ENCODE results near the gene INSRR.

Gene INSRR

GRCh38 chr1:156805766-156806511 lies 53.0 kb downstream of the INSRR start:
- no peak for DNase-seq (ENCODE audit: low read depth in 2 of 2)

GRCh38 chr1:156804572-156805243 lies 54.2 kb downstream of the INSRR start:
- no peak for DNase-seq (ENCODE audit: low read depth in 2 of 2)

- DNase-seq (ENCODE audit: low read depth in 2 of 2): no peak
Observed at GRCh38 chr1:156804026-156804425, 54.9 kb downstream of the INSRR start.

GRCh38 chr1:156803086-156803851 lies 55.6 kb downstream of the INSRR start:
- no peak for DNase-seq (ENCODE audit: low read depth in 2 of 2)

- DNase-seq (ENCODE audit: low read depth in 2 of 2): no peak
Observed at GRCh38 chr1:156802421-156802935, 56.4 kb downstream of the INSRR start.

GRCh38 chr1:156801409-156802121 lies 57.4 kb downstream of the INSRR start:
- no peak for DNase-seq (ENCODE audit: low read depth in 2 of 2)

- no peak for DNase-seq (ENCODE audit: low read depth in 2 of 2)
Observed at GRCh38 chr1:156797212-156797871, 61.6 kb downstream of the INSRR start.

GRCh38 chr1:156796340-156797097 lies 62.4 kb downstream of the INSRR start:
- DNase-seq (ENCODE audit: low read depth in 2 of 2): no peak

- DNase-seq (ENCODE audit: low read depth in 2 of 2): no peak
Observed at GRCh38 chr1:156795787-156796186, 63.1 kb downstream of the INSRR start.

- no peak for DNase-seq (ENCODE audit: low read depth in 2 of 2)
Observed at GRCh38 chr1:156795374-156795733, 63.6 kb downstream of the INSRR start.

GRCh38 chr1:156794506-156795373 lies 64.2 kb downstream of the INSRR start:
- no peak for DNase-seq (ENCODE audit: low read depth in 2 of 2)
